ENCODE results near the gene AP2B1.

Gene AP2B1

DNA sequence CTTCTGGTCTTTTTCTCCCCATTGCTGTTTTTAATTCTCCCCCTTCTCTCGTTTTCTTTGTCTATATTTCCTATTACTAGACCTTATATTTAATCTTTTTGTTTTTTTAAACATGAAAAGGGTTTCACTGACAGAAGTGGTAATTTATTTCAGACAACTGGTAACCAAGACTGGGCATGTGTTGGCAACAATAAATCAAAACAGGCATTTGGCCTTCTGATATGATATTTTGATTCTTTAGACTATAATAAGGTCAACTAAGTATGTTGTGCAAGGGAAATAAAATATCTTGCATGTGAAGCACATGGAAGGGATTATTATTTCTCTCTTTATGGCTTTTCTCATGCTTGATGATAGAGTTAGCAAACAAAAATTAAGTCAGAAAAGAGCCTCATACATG is 34.6 kb downstream of the AP2B1 start:
- H3K4me3 ChIP-seq (ENCODE audit: low read length), result no peak overlapping the region
- H4K20me1 ChIP-seq (ENCODE audit: control insufficient read depth, insufficient read depth, low read depth, low read length), result no peaks in the 10 kb centered on the region
- H3K79me2 ChIP-seq (ENCODE audit: control insufficient read depth, low read length), result no peaks in the 10 kb centered on the region
- no peak overlapping the region for H3K27ac ChIP-seq (ENCODE audit: low read depth, low read length)
- H3K27me3 ChIP-seq (ENCODE audit: control insufficient read depth, low read length), result no peaks in the 10 kb centered on the region
- no peaks in the 10 kb centered on the region for H3K9me2 ChIP-seq (replicated peaks; ENCODE audit: control insufficient read depth, low read length)
- TF ChIP-seq CTCF (IDR thresholded peaks at IDR 0.05; ENCODE audit: low read depth, low read length, poor library complexity, severe bottlenecking), result no peak
- TF ChIP-seq EZH2phosphoT487 (IDR thresholded peaks at IDR 0.05; ENCODE audit: borderline replicate concordance, low read length), result no peak
- H3K4me2 ChIP-seq (ENCODE audit: low read length), result no peak overlapping the region
- no peaks in the 10 kb centered on the region for H3F3A ChIP-seq (ENCODE audit: control insufficient read depth, insufficient read depth)
- H3K36me3 ChIP-seq (ENCODE audit: control insufficient read depth, low read length), result peaks cover 21% of the 10 kb centered on the region
- H3K9me3 ChIP-seq (ENCODE audit: control insufficient read depth, insufficient read depth, low read length), result no peaks in the 10 kb centered on the region
- peaks cover 10% of the 10 kb centered on the region for H3K4me1 ChIP-seq (ENCODE audit: control insufficient read depth, low read length)

DNA sequence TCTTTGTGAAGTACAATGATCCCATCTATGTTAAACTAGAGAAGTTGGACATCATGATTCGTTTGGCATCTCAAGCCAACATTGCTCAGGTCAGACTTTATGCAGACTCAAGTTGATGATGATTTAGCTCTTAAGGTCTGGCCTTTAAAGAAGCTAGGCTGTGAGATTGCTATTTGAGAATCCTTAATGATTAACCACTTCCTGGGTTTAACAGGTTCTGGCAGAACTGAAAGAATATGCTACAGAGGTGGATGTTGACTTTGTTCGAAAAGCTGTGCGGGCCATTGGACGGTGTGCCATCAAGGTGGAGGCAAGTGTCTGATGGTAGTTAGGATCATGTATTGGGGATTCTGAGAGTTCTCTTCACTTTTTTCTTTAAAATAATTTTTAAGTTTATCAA is 40.3 kb downstream of the AP2B1 start:
- H3K36me3 ChIP-seq (ENCODE audit: control insufficient read depth, low read length), result peaks cover 43% of the 10 kb centered on the region
- no peaks in the 10 kb centered on the region for H3K79me2 ChIP-seq (ENCODE audit: control insufficient read depth, low read length)
- H3K27me3 ChIP-seq (ENCODE audit: control insufficient read depth, low read length), result no peaks in the 10 kb centered on the region
- no peaks in the 10 kb centered on the region for H4K20me1 ChIP-seq (ENCODE audit: control insufficient read depth, insufficient read depth, low read depth, low read length)
- no peaks in the 10 kb centered on the region for H3K4me1 ChIP-seq (ENCODE audit: control insufficient read depth, low read length)
- H3K9me2 ChIP-seq (replicated peaks; ENCODE audit: control insufficient read depth, low read length), result no peaks in the 10 kb centered on the region
- no peak overlapping the region for H3K4me2 ChIP-seq (ENCODE audit: low read length)
- no peak overlapping the region for H3K4me3 ChIP-seq (ENCODE audit: low read length)
- no peaks in the 10 kb centered on the region for H3F3A ChIP-seq (ENCODE audit: control insufficient read depth, insufficient read depth)
- H3K9me3 ChIP-seq (ENCODE audit: control insufficient read depth, insufficient read depth, low read length), result no peaks in the 10 kb centered on the region
- H3K27ac ChIP-seq (ENCODE audit: low read depth, low read length), result no peak overlapping the region
- TF ChIP-seq CTCF (IDR thresholded peaks at IDR 0.05; ENCODE audit: low read depth, low read length, poor library complexity, severe bottlenecking) (no peak), EZH2phosphoT487 (IDR thresholded peaks at IDR 0.05; ENCODE audit: borderline replicate concordance, low read length) (no peak)

DNA sequence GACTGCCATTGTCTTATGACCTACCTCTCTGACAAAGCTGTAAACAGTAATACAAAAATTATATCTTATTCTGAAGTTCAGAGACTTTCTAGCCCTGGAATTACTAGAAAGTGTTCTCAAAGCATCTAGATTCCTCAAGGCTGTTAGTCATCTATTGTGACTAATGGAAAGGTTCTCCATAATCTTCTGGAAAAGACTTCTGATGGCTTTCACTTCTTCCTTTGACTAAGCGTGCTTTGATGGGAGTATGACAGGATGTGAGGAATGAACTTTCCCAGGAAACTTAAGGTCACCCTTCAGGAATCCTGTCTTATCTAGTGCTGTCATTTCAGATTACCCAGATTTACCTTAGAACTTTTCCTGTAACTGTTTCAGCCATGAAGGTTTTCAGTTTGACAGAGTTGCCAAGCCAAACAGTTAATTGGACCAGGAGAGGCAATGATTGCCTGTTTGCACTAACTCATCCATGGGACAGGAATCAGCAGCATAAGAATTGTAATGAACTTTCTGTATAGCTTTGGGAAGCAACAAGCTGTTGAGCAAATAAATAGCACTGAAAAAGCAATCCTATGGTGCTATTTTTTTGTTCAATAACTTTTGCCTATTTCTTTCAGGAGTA is 43.5 kb downstream of the AP2B1 start:
- H3F3A ChIP-seq (ENCODE audit: control insufficient read depth, insufficient read depth), result no peaks in the 10 kb centered on the region
- no peaks in the 10 kb centered on the region for H3K9me3 ChIP-seq (ENCODE audit: control insufficient read depth, insufficient read depth, low read length)
- H3K4me2 ChIP-seq (ENCODE audit: low read length), result no peak overlapping the region
- no peaks in the 10 kb centered on the region for H3K79me2 ChIP-seq (ENCODE audit: control insufficient read depth, low read length)
- TF ChIP-seq EZH2phosphoT487 (IDR thresholded peaks at IDR 0.05; ENCODE audit: borderline replicate concordance, low read length) (no peak), CTCF (IDR thresholded peaks at IDR 0.05; ENCODE audit: low read depth, low read length, poor library complexity, severe bottlenecking) (no peak)
- no peaks in the 10 kb centered on the region for H3K4me1 ChIP-seq (ENCODE audit: control insufficient read depth, low read length)
- H3K4me3 ChIP-seq (ENCODE audit: low read length), result no peak overlapping the region
- no peaks in the 10 kb centered on the region for H3K9me2 ChIP-seq (replicated peaks; ENCODE audit: control insufficient read depth, low read length)
- peaks cover 28% of the 10 kb centered on the region for H3K36me3 ChIP-seq (ENCODE audit: control insufficient read depth, low read length)
- H3K27me3 ChIP-seq (ENCODE audit: control insufficient read depth, low read length), result no peaks in the 10 kb centered on the region
- H3K27ac ChIP-seq (ENCODE audit: low read depth, low read length), result no peak overlapping the region
- H4K20me1 ChIP-seq (ENCODE audit: control insufficient read depth, insufficient read depth, low read depth, low read length), result no peaks in the 10 kb centered on the region

Measured in DOHH2 (cell line).